NT2/D1 (cell line): Measurements from ENCODE around the gene CIB2.

ENCODE experiments used
- YY1 ChIP-seq: IDR thresholded peaks from 2 replicates; pipeline ENCODE4 v1.6.1; 2011; ENCODE audit not compliant: insufficient read length, insufficient read depth
- ZNF274 ChIP-seq: IDR thresholded peaks from 2 replicates; pipeline ENCODE4 v1.6.1; 2011; ENCODE audit warnings: mild to moderate bottlenecking, low read depth, low read length

DNA sequence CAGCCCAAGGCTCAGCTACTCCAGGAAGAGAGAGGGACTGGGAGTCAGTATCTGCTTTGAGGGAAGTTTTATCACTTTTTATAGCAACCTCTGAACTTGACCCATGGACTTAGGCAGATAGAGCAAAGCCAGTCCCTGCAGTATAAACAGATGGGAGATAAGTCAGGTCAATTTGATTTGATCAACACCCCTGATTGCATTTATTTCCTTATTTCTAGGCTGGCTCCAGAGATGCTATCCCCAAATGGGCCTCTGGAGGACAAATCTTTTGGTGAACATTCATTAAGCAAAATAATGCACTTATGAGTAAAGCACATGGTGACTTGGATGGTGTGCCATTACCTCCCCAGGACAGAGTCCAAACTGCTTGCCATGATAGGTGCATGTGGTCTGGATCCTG is 9.0 kb upstream of the CIB2 start:
- TF ChIP-seq ZNF274 = no peak
- TF ChIP-seq YY1 = no peak
